HG02870 (cell line): Measurements from ENCODE around the gene ELMO1.
A peak's percentile ranks its signal among the peaks of the same experiment; 100 is the strongest.
"Not testable (repeated sequence)": the region's sequence is repeated elsewhere in the genome, so short reads cannot be mapped to it uniquely, and the experiment has no call there.

Experiments
- ATAC-seq: cut with Tn5 transposase; IDR thresholded peaks from one replicate; pipeline ENCODE4 v1.9.1; 2021; ENCODE audit warnings: mild to moderate bottlenecking, moderate library complexity; ENCODE audit not compliant: unreplicated experiment

Gene ELMO1

GRCh38 chr7:37150180-37150579, 298.5 kb downstream of the ELMO1 start:
- ATAC-seq: no peak

GRCh38 chr7:37149773-37150124, 298.9 kb downstream of the ELMO1 start:
- ATAC-seq: no peak

GRCh38 chr7:37149051-37149772, 299.5 kb downstream of the ELMO1 start:
- ATAC-seq: peak; percentile 66

- ATAC-seq: no peak
These were observed 303.0 kb downstream of the ELMO1 start for GRCh38 chr7:37145682-37146081.

GRCh38 chr7:37144423-37144822, 304.2 kb downstream of the ELMO1 start:
- ATAC-seq: no peak

- ATAC-seq: no peak
These were observed 305.7 kb downstream of the ELMO1 start for GRCh38 chr7:37142958-37143357.

GRCh38 chr7:37141742-37142141, 306.9 kb downstream of the ELMO1 start:
- ATAC-seq: no peak

GRCh38 chr7:37133902-37134301, 314.8 kb downstream of the ELMO1 start:
- ATAC-seq: not testable (repeated sequence)

GRCh38 chr7:37131855-37132254, 316.8 kb downstream of the ELMO1 start:
- no peak for ATAC-seq

- no peak for ATAC-seq
These were observed 319.6 kb downstream of the ELMO1 start for GRCh38 chr7:37129035-37129425.

- no peak for ATAC-seq
These were observed 320.2 kb downstream of the ELMO1 start for GRCh38 chr7:37128327-37129034.

GRCh38 chr7:37119296-37119860, 329.3 kb downstream of the ELMO1 start:
- ATAC-seq: no peak

GRCh38 chr7:37118004-37118403, 330.7 kb downstream of the ELMO1 start:
- no peak for ATAC-seq

- no peak for ATAC-seq
These were observed 331.4 kb downstream of the ELMO1 start for GRCh38 chr7:37117292-37117691.

GRCh38 chr7:37116093-37116701, 332.5 kb downstream of the ELMO1 start:
- ATAC-seq: no peak

- ATAC-seq: no peak
These were observed 334.9 kb downstream of the ELMO1 start for GRCh38 chr7:37113661-37114355.

GRCh38 chr7:37112876-37113275, 335.8 kb downstream of the ELMO1 start:
- no peak for ATAC-seq

- ATAC-seq: no peak
These were observed 336.4 kb downstream of the ELMO1 start for GRCh38 chr7:37112218-37112617.

GRCh38 chr7:37111459-37111858, 337.2 kb downstream of the ELMO1 start:
- no peak for ATAC-seq

GRCh38 chr7:37110660-37111424, 337.8 kb downstream of the ELMO1 start:
- no peak for ATAC-seq
